GM12801 (cell line): ENCODE results near the gene RELN.

ENCODE experiments used
- CTCF ChIP-seq: IDR thresholded peaks from one replicate; pipeline ENCODE4 v1.5.1; 2011; ENCODE audit warnings: control low read depth; ENCODE audit not compliant: insufficient read length; ENCODE audit errors: extremely low read depth

Gene RELN

DNA sequence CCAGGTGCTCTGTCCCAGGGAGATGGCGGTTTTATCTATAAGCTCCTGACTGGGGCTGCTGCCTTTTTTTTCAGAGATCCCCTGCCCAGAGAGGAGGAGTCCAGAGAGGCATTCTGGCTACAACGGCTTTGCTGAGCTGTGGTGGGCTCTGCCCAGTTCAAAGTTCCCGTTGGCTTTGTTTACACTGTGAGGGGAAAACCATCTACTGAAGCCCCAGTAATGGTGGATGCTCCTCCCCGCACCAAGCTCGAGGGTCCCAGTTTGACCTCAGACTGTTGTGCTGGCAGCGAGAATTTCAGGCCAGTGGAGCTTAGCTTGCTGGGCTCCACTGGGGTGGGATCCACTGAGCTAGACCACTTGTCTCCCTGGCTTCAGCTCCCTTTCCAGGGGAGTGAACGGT is 527.1 kb downstream of the RELN start:
- TF ChIP-seq CTCF = no peak

DNA sequence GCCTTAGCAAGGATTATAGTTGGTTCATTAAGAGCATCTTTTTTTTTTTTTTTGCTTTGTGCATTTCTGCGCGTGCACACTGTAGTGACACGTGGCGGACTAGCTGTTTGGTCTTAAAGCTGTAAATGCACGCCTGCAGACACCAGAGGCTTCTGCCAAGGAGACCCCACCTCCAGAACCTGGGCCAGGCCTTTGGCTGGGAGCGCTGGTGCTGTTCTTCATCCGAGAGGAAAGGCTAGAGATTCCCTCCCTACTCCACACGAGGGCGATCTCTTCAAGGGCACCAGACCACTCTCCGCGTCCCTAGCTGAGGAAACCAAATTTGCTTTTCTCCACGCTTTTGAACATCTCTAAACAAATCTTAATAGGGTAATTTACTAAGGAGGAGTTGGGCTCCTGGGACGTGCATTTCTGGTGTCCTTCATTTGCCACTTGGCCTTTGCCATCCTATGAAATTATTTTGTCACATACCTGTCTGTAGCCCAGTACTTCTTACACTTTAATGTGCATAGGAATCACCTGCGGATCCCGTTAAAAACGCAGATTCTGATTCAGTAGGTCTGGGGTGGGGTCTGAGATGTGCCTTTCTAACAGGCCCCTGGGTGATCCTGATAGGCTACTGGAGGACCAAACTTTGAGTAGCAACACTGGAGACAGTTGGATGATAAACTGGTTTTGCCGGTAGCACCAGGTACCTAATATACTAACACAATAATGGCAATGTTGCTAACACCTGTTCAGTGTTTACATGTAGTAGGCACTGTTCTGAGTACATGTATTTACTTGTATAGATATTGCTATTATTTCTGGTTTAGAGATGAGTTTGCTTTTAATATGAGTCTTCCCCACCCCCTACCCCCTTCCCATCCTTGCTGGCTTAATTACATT is 542.1 kb downstream of the RELN start:
- TF ChIP-seq CTCF = no peak

GRCh38 chr7:103446049-103446520 is 543.4 kb downstream of the RELN start, which contains the start of gene SLC26A5:
TSS of gene SLC26A5 (minus strand) at chr7:103446207. CDS start at chr7:103421514, 24,693 bp downstream.
- no peak for TF ChIP-seq CTCF

DNA sequence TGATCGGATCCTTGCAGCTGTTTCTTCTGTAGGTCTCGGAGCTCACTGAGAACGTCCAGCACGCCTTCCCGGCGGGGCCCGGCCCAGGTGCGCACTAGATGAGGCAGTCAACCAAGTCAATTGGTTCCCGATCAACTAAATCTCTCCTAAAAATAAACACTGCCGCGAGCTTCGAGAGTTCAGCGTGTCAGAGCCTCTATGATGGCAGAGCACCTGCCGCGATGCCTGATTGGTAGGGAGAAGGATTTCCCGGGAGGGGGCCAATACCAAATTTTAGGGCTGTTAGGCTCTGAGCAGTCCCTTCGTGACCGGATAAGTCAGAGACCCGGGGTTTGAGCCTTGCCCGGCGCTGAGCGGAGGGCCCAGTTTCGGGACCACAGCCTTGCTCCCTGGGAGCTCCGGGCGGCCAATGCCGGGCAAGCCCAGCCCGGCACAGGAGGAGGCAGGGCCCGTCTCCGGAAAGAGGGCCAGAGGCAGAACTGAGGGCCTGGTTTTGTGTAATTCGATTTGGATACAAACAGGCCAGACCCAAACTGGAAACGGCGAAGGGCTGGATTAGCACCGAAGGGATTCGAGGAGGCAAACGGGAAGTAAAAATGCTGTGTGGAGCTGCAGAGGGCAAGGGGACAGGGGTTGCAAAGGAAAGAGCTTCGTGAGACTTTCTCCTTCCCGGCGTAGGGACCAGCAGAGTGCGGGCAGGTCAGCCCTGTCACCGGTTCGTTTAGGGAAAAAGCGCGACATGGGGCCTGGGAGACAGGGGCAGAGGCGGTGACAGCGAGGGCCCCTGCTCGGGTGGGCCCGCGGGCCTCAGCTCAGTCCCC is 544.0 kb downstream of the RELN start:
- no peak for TF ChIP-seq CTCF

GRCh38 chr7:103439661-103440060 is 549.8 kb downstream of the RELN start:
- no peak for TF ChIP-seq CTCF

DNA sequence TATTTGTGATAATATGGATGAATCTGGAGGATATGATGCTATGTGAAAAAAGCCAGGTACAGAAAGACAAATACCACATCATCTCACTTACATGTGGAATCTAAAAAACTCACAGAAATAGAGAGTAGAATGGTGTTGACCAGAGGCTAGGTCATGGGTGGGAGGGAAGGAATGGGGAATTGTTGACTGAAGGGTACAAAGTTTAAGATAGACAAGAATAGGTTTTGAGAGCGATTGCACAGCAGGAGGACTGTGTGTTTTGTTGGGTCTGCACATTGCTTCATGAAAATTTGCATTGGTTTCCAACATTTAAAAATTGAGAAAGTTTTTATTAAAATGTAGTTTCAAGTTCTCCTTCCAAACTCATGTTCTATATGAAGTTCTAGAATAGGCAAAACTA is 551.8 kb downstream of the RELN start:
- no peak for TF ChIP-seq CTCF

- TF ChIP-seq CTCF = no peak
Measured at GRCh38 chr7:103432712-103433111, 556.7 kb downstream of the RELN start.
